Thyroid gland (tissue), 4 donors: Measurements from ENCODE around the gene CACNA1D. TPM values are rescaled to one million over a fixed set of nuclear protein-coding genes. Genes with fewer than 3 reads are reported as not detected.

Experiments
- DNase-seq, 2 donors: peaks; one replicate each; pipeline ENCODE4 v3.0.0-alpha.2; 2019
- H3K27ac ChIP-seq, 3 donors: fragments of 200-600 bp; sonication (generic); 1 replicate in 2 of 3; 2 replicates in 1 of 3; pipeline ENCODE4 v1.5.1; 2016 to 2019; ENCODE audit warnings: mild to moderate bottlenecking in 1 of 3, moderate library complexity in 1 of 3
- H3K27me3 ChIP-seq: fragments of 200-600 bp; sonication (generic); one replicate; pipeline ENCODE4 v1.5.1; 2019
- H3K36me3 ChIP-seq, 2 donors: fragments of 200-600 bp; sonication (generic); one replicate each; pipeline ENCODE4 v1.5.1; 2016 to 2019
- H3K4me1 ChIP-seq, 2 donors: fragments of 200-600 bp; sonication (generic); one replicate each; pipeline ENCODE4 v1.5.1; 2017 to 2019
- H3K4me3 ChIP-seq, 3 donors: fragments of 200-600 bp; sonication (generic); replicated peaks in 1 of 3; 1 replicate in 2 of 3; 2 replicates in 1 of 3; pipeline ENCODE4 v1.5.1; 2016; ENCODE audit warnings: mild to moderate bottlenecking in 1 of 3
- H3K9me3 ChIP-seq: fragments of 200-600 bp; sonication (generic); one replicate; pipeline ENCODE4 v1.5.1; 2017
- CTCF ChIP-seq, 6 experiments: fragments of 200-600 bp in 3 of 6; fragments of 450-650 bp in 3 of 6; sonication (generic) in 3 of 6; IDR thresholded peaks; one replicate each; pipeline ENCODE4 v1.5.1; 2016 to 2019; ENCODE audit warnings: antibody characterized with exemption in 6 of 6, mild to moderate bottlenecking in 2 of 6, inconsistent platforms in 1 of 6, moderate library complexity in 1 of 6
- POLR2A ChIP-seq, 2 donors: fragments of 450-650 bp; IDR thresholded peaks; one replicate each; pipeline ENCODE4 v1.6.1; 2017; ENCODE audit warnings: antibody characterized with exemption in 2 of 2, mild to moderate bottlenecking in 2 of 2, moderate library complexity in 1 of 2
- WGBS, 2 donors: methylation state at CpG; one replicate each; pipeline ENCODE4 v1.1.5; 2017; 5-methylcytosine and 5-hydroxymethylcytosine counted together
- intact Hi-C: fragments of 100-400 bp; cut with DNase I; formaldehyde crosslinking; loops from one replicate; pipeline ENCODE4 v1.15.1; 2023
- total RNA-seq, 4 donors: library from RNA; depleted of rRNA; stranded (reverse); fragments of >200 nt; gene quantifications; one replicate each; pipeline ENCODE4 v1.2.3, GENCODE V29; 2016

CACNA1D gene
- total RNA-seq, 4 donors from 2014 or later = 7.1 to 46.1 (median 27.3) TPM

DNA sequence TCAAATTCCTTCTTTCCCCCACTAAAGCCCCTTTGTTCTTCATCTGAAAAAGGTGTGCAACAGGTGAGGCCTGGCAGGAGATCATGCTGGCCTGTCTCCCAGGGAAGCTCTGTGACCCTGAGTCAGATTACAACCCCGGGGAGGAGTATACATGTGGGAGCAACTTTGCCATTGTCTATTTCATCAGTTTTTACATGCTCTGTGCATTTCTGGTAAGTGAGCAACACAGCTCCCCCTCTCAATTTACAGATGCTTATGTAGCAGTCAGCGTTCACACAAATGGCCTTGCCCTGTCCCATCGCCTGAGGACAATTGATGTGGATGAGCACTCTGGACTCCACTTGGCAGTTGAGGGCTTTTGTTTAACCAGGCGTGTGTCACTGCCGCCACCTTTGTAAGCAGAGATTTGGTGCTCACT is 281.4 kb downstream of the CACNA1D start:
- Histone ChIP-seq H3K27me3 (no peaks in the 10 kb centered on the region), H3K4me3 (no peak overlapping the region), H3K27ac (no peak overlapping the region), H3K4me1 (peaks cover 12 to 23% of the 10 kb centered on the region in 2 donors), H3K36me3 (no peaks in the 10 kb centered on the region), H3K9me3 (no peaks in the 10 kb centered on the region)
- DNase-seq = no peak
- TF ChIP-seq CTCF (IDR thresholded peaks at IDR 0.05) = no peak
- intact Hi-C loops = no loop called here
- 77 to 81% methylated on average over 5 of the region's 5 CpGs for WGBS, 2 donors

GRCh38 chr3:53776494-53777101 is 282.2 kb downstream of the CACNA1D start:
- intact Hi-C loops = no loop called here
- 71 to 77% methylated on average over 9 of the region's 9 CpGs for WGBS, 2 donors
- Histone ChIP-seq H3K36me3 (no peaks in the 10 kb centered on the region), H3K9me3 (no peaks in the 10 kb centered on the region), H3K27me3 (no peaks in the 10 kb centered on the region), H3K27ac (no peak overlapping the region), H3K4me1 (peaks cover 12 to 23% of the 10 kb centered on the region in 2 donors), H3K4me3 (no peak overlapping the region)
- DNase-seq = peak; percentile 4 to 10
- TF ChIP-seq CTCF (IDR thresholded peaks at IDR 0.05) (no peak), POLR2A (IDR thresholded peaks at IDR 0.05) (no peak)

GRCh38 chr3:53777468-53777867 is 283.1 kb downstream of the CACNA1D start:
- Histone ChIP-seq H3K27ac (no peak overlapping the region), H3K4me3 (no peak overlapping the region), H3K4me1 (peaks cover 11 to 23% of the 10 kb centered on the region in 2 donors), H3K9me3 (no peaks in the 10 kb centered on the region), H3K36me3 (no peaks in the 10 kb centered on the region), H3K27me3 (no peaks in the 10 kb centered on the region)
- DNase-seq = no peak
- TF ChIP-seq CTCF (IDR thresholded peaks at IDR 0.05) (no peak), POLR2A (IDR thresholded peaks at IDR 0.05) (no peak)
- WGBS, 2 donors = 85 to 91% methylated on average over 8 of the region's 8 CpGs
- intact Hi-C loops = no loop called here

DNA sequence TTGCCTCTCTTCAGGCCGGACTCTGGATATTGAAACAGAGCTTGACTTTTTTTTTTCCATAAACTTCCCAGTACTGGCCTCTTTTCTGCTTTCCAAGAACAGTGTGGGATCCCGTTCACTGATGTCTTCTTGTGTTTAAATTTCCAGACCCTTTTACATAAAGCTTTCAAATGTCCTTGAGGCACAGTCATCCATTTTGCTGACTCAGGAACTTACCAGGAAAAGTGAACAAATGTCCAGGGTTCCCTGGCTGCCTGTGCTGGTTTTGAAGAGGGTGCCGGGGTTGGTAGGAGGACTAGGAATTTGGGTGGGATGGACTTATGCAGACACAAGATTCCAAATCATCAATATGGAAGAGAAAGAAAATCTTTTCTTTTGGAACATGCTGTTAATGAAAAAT is 283.7 kb downstream of the CACNA1D start:
- Histone ChIP-seq H3K27me3 (no peaks in the 10 kb centered on the region), H3K9me3 (no peaks in the 10 kb centered on the region), H3K36me3 (no peaks in the 10 kb centered on the region), H3K27ac (no peak overlapping the region), H3K4me1 (peaks cover 8 to 17% of the 10 kb centered on the region in 2 donors), H3K4me3 (no peak overlapping the region)
- intact Hi-C loops = no loop called here
- no peak for DNase-seq
- 91 to 93% methylated on average over 3 of the region's 3 CpGs for WGBS, 2 donors
- TF ChIP-seq CTCF (IDR thresholded peaks at IDR 0.05) (no peak), POLR2A (IDR thresholded peaks at IDR 0.05) (no peak)

DNA sequence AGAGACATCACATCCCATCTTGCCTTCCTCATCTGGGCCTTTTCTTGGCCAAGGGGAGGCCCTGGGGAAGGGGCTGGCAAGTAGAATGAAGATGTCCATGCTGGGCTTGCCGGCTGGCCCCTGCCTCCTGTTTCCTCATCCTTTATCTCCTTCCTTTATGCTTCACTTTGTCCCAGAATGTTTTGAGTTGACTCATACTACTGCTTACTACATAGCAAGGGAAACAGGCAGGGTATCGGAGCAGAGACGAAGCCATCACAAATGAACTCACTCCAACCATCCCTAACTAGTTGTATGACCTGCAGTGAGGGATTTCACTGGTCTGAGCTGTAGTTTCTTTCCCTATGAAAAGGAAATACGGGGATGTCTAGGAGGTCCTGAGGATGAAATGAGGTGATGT is 285.8 kb downstream of the CACNA1D start:
- no peak for DNase-seq
- intact Hi-C loops = no loop called here
- no peak overlapping the region for H3K27ac ChIP-seq
- H3K9me3 ChIP-seq = no peaks in the 10 kb centered on the region
- TF ChIP-seq CTCF (IDR thresholded peaks at IDR 0.05) = no peak
- no peak for TF ChIP-seq POLR2A (IDR thresholded peaks at IDR 0.05)
- H3K4me3 ChIP-seq = no peak overlapping the region
- no peaks in the 10 kb centered on the region for H3K36me3 ChIP-seq
- H3K4me1 ChIP-seq = peaks cover 0 to 8% of the 10 kb centered on the region in 2 donors
- no peaks in the 10 kb centered on the region for H3K27me3 ChIP-seq
- WGBS, 2 donors = 81 to 92% methylated on average over 4 of the region's 4 CpGs
